ENCODE data around the gene MYOF. TPM values are rescaled to one million over a fixed set of nuclear protein-coding genes. Genes with fewer than 3 reads are reported as not detected.

The MYOF gene
- total RNA-seq, 3 donors from 2014 or later = 55.0 to 90.7 (median 85.5) TPM

- Histone ChIP-seq H3K9me3 (no peaks in the 10 kb centered on the region), H3K4me1 (ENCODE audit: low read depth) (peaks cover 7% of the 10 kb centered on the region), H3K36me3 (ENCODE audit: low read depth) (no peaks in the 10 kb centered on the region), H3K4me3 (no peak overlapping the region)
- no peak for ATAC-seq
- intact Hi-C loops (cut with DNase I, micrococcal nuclease) = no loop called here
- no peak for DNase-seq
- TF ChIP-seq CTCF (IDR thresholded peaks at IDR 0.05) = no peak
Observed at GRCh38 chr10:93498166-93498565, 16.0 kb upstream of the MYOF start.

GRCh38 chr10:93496322-93497041, 14.3 kb upstream of the MYOF start, which contains the start of gene CEP55:
CEP55 (plus strand) TSS chr10:93496612; CDS start chr10:93500052, 3,440 bp downstream.
- Histone ChIP-seq H3K36me3 (ENCODE audit: low read depth) (no peaks in the 10 kb centered on the region), H3K9me3 (no peaks in the 10 kb centered on the region), H3K4me1 (ENCODE audit: low read depth) (peaks cover 7% of the 10 kb centered on the region), H3K4me3 (peak within 1 kb of the TSS; percentile 28)
- ATAC-seq = peak; percentile 100
- intact Hi-C loops (cut with DNase I, micrococcal nuclease) = no loop called here
- no peak for TF ChIP-seq CTCF (IDR thresholded peaks at IDR 0.05)
- DNase-seq = peak; percentile 97 to 98 (median 97)

GRCh38 chr10:93495654-93496321, 13.7 kb upstream of the MYOF start:
- no peaks in the 10 kb centered on the region for H3K9me3 ChIP-seq
- H3K4me1 ChIP-seq (ENCODE audit: low read depth) = peaks cover 7% of the 10 kb centered on the region
- no peaks in the 10 kb centered on the region for H3K36me3 ChIP-seq (ENCODE audit: low read depth)
- peak; percentile 46 to 67 (median 49) for DNase-seq
- peak; percentile 52 for ATAC-seq
- H3K4me3 ChIP-seq = peak overlapping the region; percentile 28
- intact Hi-C loops (cut with DNase I, micrococcal nuclease) = no loop called here
- TF ChIP-seq CTCF (IDR thresholded peaks at IDR 0.05) = no peak

- no peak for DNase-seq
- Histone ChIP-seq H3K4me1 (ENCODE audit: low read depth) (peaks cover 7% of the 10 kb centered on the region), H3K4me3 (no peak overlapping the region), H3K9me3 (no peaks in the 10 kb centered on the region), H3K36me3 (ENCODE audit: low read depth) (no peaks in the 10 kb centered on the region)
- intact Hi-C loops (cut with DNase I, micrococcal nuclease) = no loop called here
- no peak for ATAC-seq
- TF ChIP-seq CTCF (IDR thresholded peaks at IDR 0.05) = no peak
Observed at GRCh38 chr10:93494494-93494893, 12.4 kb upstream of the MYOF start.

- Histone ChIP-seq H3K4me3 (no peak overlapping the region), H3K9me3 (no peaks in the 10 kb centered on the region), H3K36me3 (ENCODE audit: low read depth) (no peaks in the 10 kb centered on the region), H3K4me1 (ENCODE audit: low read depth) (peaks cover 7% of the 10 kb centered on the region)
- intact Hi-C loops (cut with DNase I, micrococcal nuclease) = no loop called here
- no peak for ATAC-seq
- no peak for DNase-seq
- TF ChIP-seq CTCF (IDR thresholded peaks at IDR 0.05) = no peak
Observed at GRCh38 chr10:93493162-93493561, 11.0 kb upstream of the MYOF start.
